Measurements from ENCODE around the gene LENG1.

Gene LENG1

DNA sequence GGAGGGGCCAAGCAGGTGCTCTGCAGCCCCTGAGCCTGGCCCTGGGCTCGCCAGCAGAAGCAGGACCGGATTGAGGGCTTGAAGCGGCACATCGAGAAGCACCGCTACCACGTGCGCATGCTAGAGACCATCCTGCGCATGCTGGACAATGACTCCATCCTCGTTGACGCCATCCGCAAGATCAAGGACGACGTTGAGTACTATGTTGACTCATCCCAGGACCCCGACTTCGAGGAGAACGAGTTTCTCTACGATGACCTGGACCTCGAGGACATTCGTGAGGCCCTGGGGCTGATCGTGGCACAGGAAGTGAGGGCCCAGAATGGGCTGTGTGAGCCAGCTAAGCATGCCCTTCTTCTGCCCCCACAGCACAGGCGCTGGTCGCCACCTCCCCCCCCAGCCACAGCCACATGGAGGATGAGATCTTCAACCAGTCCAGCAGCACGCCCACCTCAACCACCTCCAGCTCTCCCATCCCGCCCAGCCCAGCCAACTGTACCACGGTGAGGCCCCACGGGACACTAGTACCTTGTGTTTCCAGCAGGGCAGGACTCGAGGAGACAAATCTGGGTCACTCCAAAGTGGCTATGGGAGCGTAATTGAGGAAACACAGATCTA lies 13.9 kb downstream of the LENG1 start:
- H3K4me3 Mint-ChIP-seq = no peak overlapping the region
- H3K27me3 Mint-ChIP-seq (ENCODE audit: low read depth, poor library complexity) = peaks cover 3% of the 10 kb centered on the region
- H3K9me3 Mint-ChIP-seq = no peaks in the 10 kb centered on the region
- TF ChIP-seq, protein P1, sequence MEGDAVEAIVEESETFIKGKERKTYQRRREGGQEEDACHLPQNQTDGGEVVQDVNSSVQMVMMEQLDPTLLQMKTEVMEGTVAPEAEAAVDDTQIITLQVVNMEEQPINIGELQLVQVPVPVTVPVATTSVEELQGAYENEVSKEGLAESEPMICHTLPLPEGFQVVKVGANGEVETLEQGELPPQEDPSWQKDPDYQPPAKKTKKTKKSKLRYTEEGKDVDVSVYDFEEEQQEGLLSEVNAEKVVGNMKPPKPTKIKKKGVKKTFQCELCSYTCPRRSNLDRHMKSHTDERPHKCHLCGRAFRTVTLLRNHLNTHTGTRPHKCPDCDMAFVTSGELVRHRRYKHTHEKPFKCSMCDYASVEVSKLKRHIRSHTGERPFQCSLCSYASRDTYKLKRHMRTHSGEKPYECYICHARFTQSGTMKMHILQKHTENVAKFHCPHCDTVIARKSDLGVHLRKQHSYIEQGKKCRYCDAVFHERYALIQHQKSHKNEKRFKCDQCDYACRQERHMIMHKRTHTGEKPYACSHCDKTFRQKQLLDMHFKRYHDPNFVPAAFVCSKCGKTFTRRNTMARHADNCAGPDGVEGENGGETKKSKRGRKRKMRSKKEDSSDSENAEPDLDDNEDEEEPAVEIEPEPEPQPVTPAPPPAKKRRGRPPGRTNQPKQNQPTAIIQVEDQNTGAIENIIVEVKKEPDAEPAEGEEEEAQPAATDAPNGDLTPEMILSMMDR (IDR thresholded peaks at IDR 0.05) = no peak
- peaks cover 12% of the 10 kb centered on the region for H3K4me1 Mint-ChIP-seq
- no peak for DNase-seq
- H3K27ac Mint-ChIP-seq = peak overlapping the region; percentile 32
- peaks cover 64% of the 10 kb centered on the region for H3K36me3 Mint-ChIP-seq (ENCODE audit: low read depth)

DNA sequence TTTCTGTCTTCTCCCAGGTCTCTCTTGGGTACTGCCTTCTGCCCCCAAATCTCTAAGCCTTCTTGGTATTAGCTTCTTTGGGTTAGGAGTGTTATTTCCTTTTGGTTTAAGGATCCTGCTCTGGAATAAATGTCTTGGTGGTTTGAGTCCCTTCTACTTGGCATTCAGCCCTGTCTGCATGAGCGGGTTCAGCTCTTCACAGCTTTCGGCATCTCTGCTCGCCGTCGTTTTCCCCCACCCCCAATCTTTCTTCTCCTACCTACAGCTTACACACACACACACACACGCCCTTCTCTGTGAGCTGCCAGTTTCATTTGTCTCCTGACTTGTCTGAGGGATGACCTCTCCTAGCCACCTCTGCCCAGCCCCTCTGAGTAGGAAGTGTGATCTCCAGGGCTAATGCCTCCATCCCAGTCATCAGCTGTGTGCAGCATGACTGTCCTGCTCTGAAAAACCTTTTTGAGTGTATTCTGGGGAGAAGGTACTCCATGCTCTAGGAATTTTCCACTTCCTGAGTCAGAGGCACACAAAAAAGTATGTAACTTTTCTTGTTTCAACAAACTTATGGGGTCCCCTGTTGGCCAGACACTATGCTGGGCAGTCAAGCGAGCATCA lies 17.2 kb downstream of the LENG1 start:
- peak overlapping the region; percentile 91 for H3K27ac Mint-ChIP-seq
- no peak for DNase-seq
- H3K9me3 Mint-ChIP-seq = no peaks in the 10 kb centered on the region
- H3K4me3 Mint-ChIP-seq = no peak overlapping the region
- TF ChIP-seq, protein P1 (IDR thresholded peaks at IDR 0.05) = no peak
- peaks cover 34% of the 10 kb centered on the region for H3K4me1 Mint-ChIP-seq
- no peaks in the 10 kb centered on the region for H3K27me3 Mint-ChIP-seq (ENCODE audit: low read depth, poor library complexity)
- H3K36me3 Mint-ChIP-seq (ENCODE audit: low read depth) = peaks cover 51% of the 10 kb centered on the region

DNA sequence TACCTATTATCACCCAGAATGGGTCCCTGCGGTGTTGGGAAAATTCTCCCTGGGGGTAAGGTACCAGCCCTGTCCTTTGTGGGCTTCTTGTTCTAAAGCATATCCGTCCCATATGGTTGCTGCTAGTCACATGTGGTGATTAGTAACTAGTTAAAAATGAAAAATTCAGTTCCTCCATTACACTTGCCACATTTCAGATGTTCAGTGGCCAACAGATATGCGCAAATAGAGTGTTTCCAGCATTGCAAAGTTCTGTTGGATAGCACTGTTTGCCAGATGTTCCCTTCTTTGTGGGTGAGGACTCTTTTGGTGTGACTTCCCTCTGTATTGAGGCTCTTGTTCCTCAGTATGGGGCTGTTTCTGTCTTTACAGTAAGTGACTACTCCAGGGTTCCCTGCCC lies 18.2 kb downstream of the LENG1 start:
- TF ChIP-seq, protein P1 (IDR thresholded peaks at IDR 0.05) = no peak
- H3K4me3 Mint-ChIP-seq = no peak overlapping the region

DNA sequence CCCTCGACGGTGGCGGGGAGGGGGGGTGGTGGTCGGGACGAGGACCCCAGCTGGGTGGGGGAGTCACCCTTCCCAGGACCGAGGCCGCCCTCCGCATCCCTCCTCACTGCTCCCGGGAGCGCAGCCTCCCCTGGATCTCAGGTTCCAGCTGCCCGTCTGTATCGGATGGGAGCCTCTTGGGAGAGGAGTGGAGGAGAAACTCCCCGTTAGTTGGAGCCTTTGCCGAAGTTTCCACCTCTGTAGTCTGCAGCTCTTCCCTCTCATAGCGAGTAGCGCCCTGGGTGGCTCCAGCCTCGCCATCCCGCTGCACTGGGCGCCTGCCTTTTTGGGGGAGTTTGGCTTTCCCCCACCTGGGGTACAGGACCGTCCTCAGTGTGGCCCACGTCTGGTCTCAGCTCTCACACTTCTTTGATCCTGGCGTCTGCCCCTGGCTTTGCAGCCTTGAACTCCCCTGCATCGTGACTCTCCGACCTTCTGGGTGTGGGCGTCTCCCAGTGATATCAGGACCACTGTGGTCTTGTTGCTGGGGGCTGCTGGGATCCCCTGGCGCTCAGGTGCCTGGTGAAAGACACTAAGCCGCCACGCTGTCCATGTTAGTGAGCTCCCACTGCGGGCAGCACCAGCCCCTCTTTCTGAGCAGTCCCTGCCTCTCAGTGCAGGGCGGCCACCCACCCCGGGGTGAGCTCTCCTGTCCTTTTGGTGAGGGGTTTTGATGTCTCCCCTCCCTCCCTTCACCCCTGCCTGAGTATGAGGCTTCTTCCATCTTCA lies 20.8 kb downstream of the LENG1 start:
- Mint-ChIP-seq H3K27ac (peak overlapping the region; percentile 96), H3K27me3 (ENCODE audit: low read depth, poor library complexity) (peaks cover 3% of the 10 kb centered on the region), H3K4me3 (peak overlapping the region; percentile 92), H3K4me1 (peaks cover 55% of the 10 kb centered on the region), H3K36me3 (ENCODE audit: low read depth) (peaks cover 27% of the 10 kb centered on the region), H3K9me3 (peaks cover 6% of the 10 kb centered on the region)
- TF ChIP-seq, protein P1 (IDR thresholded peaks at IDR 0.05) = no peak
- peak; percentile 20 for DNase-seq

More for the DNA sequence above, 18.2 kb downstream of the LENG1 start:
- Mint-ChIP-seq H3K9me3 (no peaks in the 10 kb centered on the region), H3K27ac (no peak overlapping the region), H3K4me1 (peaks cover 40% of the 10 kb centered on the region), H3K36me3 (ENCODE audit: low read depth) (peaks cover 44% of the 10 kb centered on the region), H3K27me3 (ENCODE audit: low read depth, poor library complexity) (no peaks in the 10 kb centered on the region)
- no peak for DNase-seq

DNA sequence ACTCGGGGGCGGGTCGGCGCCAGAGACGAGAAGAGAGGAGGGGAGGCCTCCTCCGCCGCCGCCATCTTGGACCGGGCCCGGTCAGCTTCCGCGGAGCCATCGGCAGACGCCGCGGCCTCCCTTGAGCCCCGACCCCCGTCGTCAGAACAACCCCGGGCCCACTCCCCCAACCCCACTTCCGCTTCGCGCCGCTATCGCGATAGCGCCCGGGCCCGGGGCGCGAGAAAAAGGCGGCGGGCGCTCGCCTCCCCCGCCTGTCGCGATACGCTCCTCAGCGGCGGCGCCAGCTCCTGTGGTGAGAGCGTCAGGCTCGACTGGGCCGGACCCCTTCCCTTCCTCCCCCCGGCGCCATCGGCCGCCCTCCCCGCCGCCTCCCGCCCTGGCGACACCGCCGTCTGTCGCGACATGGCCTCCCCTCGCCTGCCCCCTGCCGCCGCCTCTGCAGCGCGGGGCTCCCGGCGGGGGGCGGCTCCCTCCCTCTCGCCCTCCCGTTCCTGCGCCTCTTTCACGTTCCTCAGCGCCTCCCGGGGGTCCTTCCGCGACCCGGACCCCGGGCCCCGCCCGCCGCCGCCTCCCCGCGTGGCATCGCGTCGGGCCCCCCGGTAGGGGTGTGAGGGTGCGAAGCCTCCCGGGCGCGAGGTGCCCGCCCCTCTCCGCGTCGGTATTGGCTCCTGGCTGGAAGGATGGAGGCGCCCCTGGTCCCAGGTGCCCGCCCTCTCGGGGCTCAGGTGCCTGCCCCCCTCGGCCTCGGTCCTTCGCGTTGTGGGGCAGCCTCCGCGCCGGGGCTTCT lies 21.6 kb downstream of the LENG1 start, which contains the start of gene CNOT3:
Gene CNOT3, plus strand, starts transcription at position 64 of the 790 bp plus-strand sequence. CDS start 5,217 bp downstream, outside the sequence.
- Mint-ChIP-seq H3K27ac (peak within 1 kb of the TSS; percentile 98), H3K27me3 (ENCODE audit: low read depth, poor library complexity) (peaks cover 3% of the 10 kb centered on the region), H3K36me3 (ENCODE audit: low read depth) (peaks cover 19% of the 10 kb centered on the region), H3K9me3 (peaks cover 6% of the 10 kb centered on the region), H3K4me3 (peak within 1 kb of the TSS; percentile 92), H3K4me1 (peaks cover 55% of the 10 kb centered on the region)
- DNase-seq = peak; percentile 60
- TF ChIP-seq, protein P1 (IDR thresholded peaks at IDR 0.05) = peak; percentile 26
